ENCODE results near the gene ATOH7.
"Not testable (repeated sequence)": the region's sequence is repeated elsewhere in the genome, so short reads cannot be mapped to it uniquely, and the experiment has no call there.

DNA sequence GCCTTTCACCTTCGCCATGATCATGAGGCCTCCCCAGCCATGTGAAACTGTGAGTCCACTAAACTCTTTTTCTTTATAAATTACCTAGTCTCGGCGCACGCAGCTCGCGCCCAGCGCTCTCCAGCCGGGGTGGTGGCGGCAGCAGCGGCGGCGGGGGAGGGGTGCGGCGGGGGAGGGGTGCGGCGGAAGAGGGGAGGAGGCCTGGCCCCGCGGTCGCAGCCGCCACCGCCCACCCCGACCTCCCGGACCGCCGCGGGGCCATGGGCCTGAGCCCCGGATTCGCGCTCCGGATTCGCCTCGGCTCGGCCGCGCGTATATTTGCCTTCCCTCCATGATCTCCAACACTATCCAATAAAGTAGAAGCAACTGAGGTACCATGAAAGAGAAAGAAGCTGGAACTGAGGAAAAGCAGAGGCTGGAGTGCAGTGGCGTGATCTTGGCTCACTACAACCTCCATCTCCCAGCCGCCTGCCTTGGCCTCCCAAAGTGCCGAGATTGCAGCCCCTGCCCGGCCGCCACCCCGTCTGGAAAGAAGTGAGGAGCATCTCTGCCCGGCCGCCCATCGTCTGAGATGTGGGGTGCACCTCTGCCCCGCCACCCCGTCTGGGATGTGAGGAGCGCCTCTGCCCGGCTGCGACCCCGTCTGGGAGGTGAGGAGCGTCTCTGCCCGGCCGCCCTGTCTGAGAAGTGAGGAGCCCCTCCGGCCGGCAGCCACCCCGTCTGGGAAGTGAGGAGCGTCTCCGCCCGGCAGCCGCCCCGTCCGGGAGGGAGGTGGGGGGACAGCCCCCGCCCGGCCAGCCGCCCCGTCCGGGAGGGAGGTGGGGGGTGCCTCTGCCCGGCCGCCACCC lies 47.2 kb upstream of the ATOH7 start:
- TF ChIP-seq, protein P1, sequence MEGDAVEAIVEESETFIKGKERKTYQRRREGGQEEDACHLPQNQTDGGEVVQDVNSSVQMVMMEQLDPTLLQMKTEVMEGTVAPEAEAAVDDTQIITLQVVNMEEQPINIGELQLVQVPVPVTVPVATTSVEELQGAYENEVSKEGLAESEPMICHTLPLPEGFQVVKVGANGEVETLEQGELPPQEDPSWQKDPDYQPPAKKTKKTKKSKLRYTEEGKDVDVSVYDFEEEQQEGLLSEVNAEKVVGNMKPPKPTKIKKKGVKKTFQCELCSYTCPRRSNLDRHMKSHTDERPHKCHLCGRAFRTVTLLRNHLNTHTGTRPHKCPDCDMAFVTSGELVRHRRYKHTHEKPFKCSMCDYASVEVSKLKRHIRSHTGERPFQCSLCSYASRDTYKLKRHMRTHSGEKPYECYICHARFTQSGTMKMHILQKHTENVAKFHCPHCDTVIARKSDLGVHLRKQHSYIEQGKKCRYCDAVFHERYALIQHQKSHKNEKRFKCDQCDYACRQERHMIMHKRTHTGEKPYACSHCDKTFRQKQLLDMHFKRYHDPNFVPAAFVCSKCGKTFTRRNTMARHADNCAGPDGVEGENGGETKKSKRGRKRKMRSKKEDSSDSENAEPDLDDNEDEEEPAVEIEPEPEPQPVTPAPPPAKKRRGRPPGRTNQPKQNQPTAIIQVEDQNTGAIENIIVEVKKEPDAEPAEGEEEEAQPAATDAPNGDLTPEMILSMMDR (conservative IDR thresholded peaks at IDR 0.05; ENCODE audit: low read depth, low read length): not testable (repeated sequence)
- not testable (repeated sequence) for TF ChIP-seq EZH2 (IDR thresholded peaks at IDR 0.05; ENCODE audit: low read length, unreplicated experiment)

Data from PC-3 (cell line).